ENCODE data around the gene FAM186B. TPM values are rescaled to one million over a fixed set of nuclear protein-coding genes. Genes with fewer than 3 reads are reported as not detected.

Gene FAM186B
- total RNA-seq, 1 experiment from 2014 or later, result 0.39 TPM

- DNase-seq (ENCODE audit: low spot score), result no peak
- Mint-ChIP-seq H3K36me3 (peaks cover 46% of the 10 kb centered on the region), H3K27me3 (ENCODE audit: low read depth) (no peaks in the 10 kb centered on the region), H3K4me3 (no peak overlapping the region), H3K27ac (no peak overlapping the region; the same call in 1 of the 2 replicates), H3K9me3 (no peaks in the 10 kb centered on the region), H3K4me1 (peaks cover 11% of the 10 kb centered on the region)
- CTCF ChIA-PET, result interaction anchor here (0.6 to 2.8 kb wide), 9 partner anchors 18 to 182 kb away, joined by 3 to 19 read pairs (median 5); partner anchors contain the start of gene FMNL3
- ATAC-seq, result no peak
- TF ChIP-seq ZNF416 (CRISPR knock-in tag; IDR thresholded peaks at IDR 0.05) (no peak), SMAD4 (CRISPR knock-in tag; IDR thresholded peaks at IDR 0.05) (no peak), JAZF1 (CRISPR knock-in tag; IDR thresholded peaks at IDR 0.05) (no peak), ZNF121 (CRISPR knock-in tag; IDR thresholded peaks at IDR 0.05) (no peak), ZBTB21 (CRISPR knock-in tag; IDR thresholded peaks at IDR 0.05; ENCODE audit: borderline replicate concordance) (no peak), ZNF532 (CRISPR knock-in tag; IDR thresholded peaks at IDR 0.05; ENCODE audit: borderline replicate concordance) (no peak), CREB1 (CRISPR knock-in tag; IDR thresholded peaks at IDR 0.05) (no peak), ZNF232 (CRISPR knock-in tag; IDR thresholded peaks at IDR 0.05) (no peak)
- TF ChIP-seq, protein P1, sequence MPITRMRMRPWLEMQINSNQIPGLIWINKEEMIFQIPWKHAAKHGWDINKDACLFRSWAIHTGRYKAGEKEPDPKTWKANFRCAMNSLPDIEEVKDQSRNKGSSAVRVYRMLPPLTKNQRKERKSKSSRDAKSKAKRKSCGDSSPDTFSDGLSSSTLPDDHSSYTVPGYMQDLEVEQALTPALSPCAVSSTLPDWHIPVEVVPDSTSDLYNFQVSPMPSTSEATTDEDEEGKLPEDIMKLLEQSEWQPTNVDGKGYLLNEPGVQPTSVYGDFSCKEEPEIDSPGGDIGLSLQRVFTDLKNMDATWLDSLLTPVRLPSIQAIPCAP (CRISPR knock-in tag; IDR thresholded peaks at IDR 0.05), result no peak
- TF ChIP-seq, protein P2, sequence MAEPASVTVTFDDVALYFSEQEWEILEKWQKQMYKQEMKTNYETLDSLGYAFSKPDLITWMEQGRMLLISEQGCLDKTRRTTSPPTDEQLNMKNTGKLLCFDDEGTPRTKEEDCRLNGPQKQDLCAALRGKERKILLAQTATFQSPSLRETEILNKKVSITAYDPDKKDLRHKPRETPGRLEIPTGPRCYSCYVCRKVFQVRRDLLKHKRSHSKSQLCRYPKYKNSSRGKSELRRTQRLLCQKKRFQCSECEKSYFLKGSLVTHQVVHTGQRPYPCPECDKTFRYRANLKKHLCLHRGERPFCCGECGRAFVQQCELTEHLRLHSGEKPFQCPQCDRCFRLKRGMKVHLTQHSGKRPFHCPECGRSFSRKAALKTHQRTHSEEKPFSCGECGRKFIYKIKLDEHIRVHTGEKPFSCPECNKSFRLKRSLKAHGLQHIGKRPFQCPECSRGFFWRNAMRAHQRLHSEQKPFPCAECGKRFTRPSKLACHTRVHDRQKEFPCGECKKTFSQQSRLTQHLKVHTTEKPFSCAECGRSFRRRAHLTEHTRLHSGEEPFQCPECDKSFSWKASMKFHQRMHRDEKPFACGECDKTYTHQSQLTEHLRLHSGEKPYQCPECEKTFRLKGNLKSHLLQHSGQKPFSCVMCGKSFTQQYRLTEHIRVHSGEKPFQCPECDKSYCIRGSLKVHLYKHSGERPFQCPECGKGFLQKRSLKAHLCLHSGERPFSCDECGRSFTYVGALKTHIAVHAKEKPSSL (CRISPR knock-in tag; conservative IDR thresholded peaks at IDR 0.05), result no peak
- POLR2A ChIA-PET, result interaction anchor here (0.6 kb wide), 1 partner anchor 10 kb away, joined by 4 read pairs; no protein-coding TSS in a partner anchor
These were observed 40.0 kb upstream of the FAM186B start for GRCh38 chr12:49645146-49646039.

GRCh38 chr12:49644620-49644994 is 39.2 kb upstream of the FAM186B start:
- Mint-ChIP-seq H3K27me3 (ENCODE audit: low read depth) (no peaks in the 10 kb centered on the region), H3K27ac (peak overlapping the region; percentile 14; the same call in 1 of the 2 replicates), H3K4me1 (peaks cover 16% of the 10 kb centered on the region), H3K9me3 (no peaks in the 10 kb centered on the region), H3K4me3 (no peak overlapping the region), H3K36me3 (peaks cover 44% of the 10 kb centered on the region)
- DNase-seq (ENCODE audit: low spot score) (peak; percentile 80), ATAC-seq (peak; percentile 75)
- ChIA-PET CTCF (interaction anchor here (0.6 to 2.8 kb wide), 8 partner anchors 18 to 107 kb away, joined by 3 to 19 read pairs (median 5); partner anchors contain the start of genes FMNL3 and TMBIM6), POLR2A (no interaction called here)
- TF ChIP-seq ZNF138 (CRISPR knock-in tag; conservative IDR thresholded peaks at IDR 0.05) (no peak), AFF4 (CRISPR knock-in tag; IDR thresholded peaks at IDR 0.05; ENCODE audit: borderline replicate concordance) (no peak), FOXP1 (CRISPR knock-in tag; IDR thresholded peaks at IDR 0.05; ENCODE audit: borderline replicate concordance) (no peak), HMGXB4 (CRISPR knock-in tag; IDR thresholded peaks at IDR 0.05) (0 out of 2 replicates have a peak, but pooled peaks have one; percentile 33), ZSCAN18 (CRISPR knock-in tag; IDR thresholded peaks at IDR 0.05) (no peak), GRHL2 (CRISPR knock-in tag; IDR thresholded peaks at IDR 0.05; ENCODE audit: insufficient replicate concordance, severe bottlenecking) (no peak), SOX15 (CRISPR knock-in tag; IDR thresholded peaks at IDR 0.05) (no peak), E2F5 (CRISPR knock-in tag; IDR thresholded peaks at IDR 0.05) (no peak)

Data from WTC11 (cell line).